OCI-LY3 (cell line): ENCODE data around the gene SLC4A4.

ENCODE experiments used
- EZH2phosphoT487 ChIP-seq: fragments of 200-600 bp; shearing (Covaris generic); IDR thresholded peaks from 2 replicates; pipeline ENCODE4 v1.6.1; 2018; ENCODE audit warnings: antibody characterized with exemption, mixed run types, low read depth
- TF ChIP-seq, protein P1 (sequence below): fragments of 200-600, 300-600 bp; sonication (generic); IDR thresholded peaks from 2 replicates; pipeline ENCODE4 v1.5.1; 2014; ENCODE audit warnings: antibody characterized with exemption, low read length, low read depth

- TF ChIP-seq, protein P1, sequence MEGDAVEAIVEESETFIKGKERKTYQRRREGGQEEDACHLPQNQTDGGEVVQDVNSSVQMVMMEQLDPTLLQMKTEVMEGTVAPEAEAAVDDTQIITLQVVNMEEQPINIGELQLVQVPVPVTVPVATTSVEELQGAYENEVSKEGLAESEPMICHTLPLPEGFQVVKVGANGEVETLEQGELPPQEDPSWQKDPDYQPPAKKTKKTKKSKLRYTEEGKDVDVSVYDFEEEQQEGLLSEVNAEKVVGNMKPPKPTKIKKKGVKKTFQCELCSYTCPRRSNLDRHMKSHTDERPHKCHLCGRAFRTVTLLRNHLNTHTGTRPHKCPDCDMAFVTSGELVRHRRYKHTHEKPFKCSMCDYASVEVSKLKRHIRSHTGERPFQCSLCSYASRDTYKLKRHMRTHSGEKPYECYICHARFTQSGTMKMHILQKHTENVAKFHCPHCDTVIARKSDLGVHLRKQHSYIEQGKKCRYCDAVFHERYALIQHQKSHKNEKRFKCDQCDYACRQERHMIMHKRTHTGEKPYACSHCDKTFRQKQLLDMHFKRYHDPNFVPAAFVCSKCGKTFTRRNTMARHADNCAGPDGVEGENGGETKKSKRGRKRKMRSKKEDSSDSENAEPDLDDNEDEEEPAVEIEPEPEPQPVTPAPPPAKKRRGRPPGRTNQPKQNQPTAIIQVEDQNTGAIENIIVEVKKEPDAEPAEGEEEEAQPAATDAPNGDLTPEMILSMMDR = no peak
- no peak for TF ChIP-seq EZH2phosphoT487
Measured at GRCh38 chr4:71474731-71475130, 135.9 kb downstream of the SLC4A4 start.
